Iris pigment epithelial cell (primary cell): ENCODE results near the gene SHH.

Source experiments
- DNase-seq: peaks from one replicate; pipeline ENCODE4 v3.0.0-alpha.2; 2011; ENCODE audit warnings: low read depth

Gene SHH

GRCh38 chr7:155811895-155812761 lies at the start of gene SHH:
SHH (minus strand) TSS chr7:155812463; CDS start chr7:155812122, 341 bp downstream.
- DNase-seq = peak; percentile 43

GRCh38 chr7:155861480-155861868 lies 49.2 kb upstream of the SHH start:
- no peak for DNase-seq

- DNase-seq = peak; percentile 58
Measured at GRCh38 chr7:155860840-155861479, 48.7 kb upstream of the SHH start.

- DNase-seq = no peak
Measured at GRCh38 chr7:155860461-155860839, 48.2 kb upstream of the SHH start.

GRCh38 chr7:155858521-155859061 lies 46.3 kb upstream of the SHH start:
- peak; percentile 37 for DNase-seq

- no peak for DNase-seq
Measured at GRCh38 chr7:155857141-155857540, 44.9 kb upstream of the SHH start.

- DNase-seq = no peak
Measured at GRCh38 chr7:155856656-155857055, 44.4 kb upstream of the SHH start.

GRCh38 chr7:155852426-155853301 lies 40.4 kb upstream of the SHH start:
- no peak for DNase-seq

GRCh38 chr7:155851892-155852291 lies 39.6 kb upstream of the SHH start:
- no peak for DNase-seq

GRCh38 chr7:155850766-155851678 lies 38.8 kb upstream of the SHH start:
- DNase-seq = no peak

- DNase-seq = no peak
Measured at GRCh38 chr7:155850001-155850436, 37.8 kb upstream of the SHH start.

GRCh38 chr7:155848691-155849669 lies 36.7 kb upstream of the SHH start:
- DNase-seq = no peak

GRCh38 chr7:155847821-155848435 lies 35.7 kb upstream of the SHH start:
- no peak for DNase-seq

- no peak for DNase-seq
Measured at GRCh38 chr7:155846936-155847335, 34.7 kb upstream of the SHH start.

GRCh38 chr7:155846156-155846555 lies 33.9 kb upstream of the SHH start:
- DNase-seq = no peak

- DNase-seq = no peak
Measured at GRCh38 chr7:155845226-155845625, 33.0 kb upstream of the SHH start.

- no peak for DNase-seq
Measured at GRCh38 chr7:155844526-155844925, 32.3 kb upstream of the SHH start.

GRCh38 chr7:155844019-155844453 lies 31.8 kb upstream of the SHH start:
- DNase-seq = no peak

- no peak for DNase-seq
Measured at GRCh38 chr7:155843426-155844018, 31.3 kb upstream of the SHH start.
